Vagina (tissue), 2 donors: Measurements from ENCODE around the gene RBM26.

ENCODE experiments used
- CTCF ChIP-seq, 3 experiments: fragments of 450-650 bp in 2 of 3; fragments of 200-600 bp in 1 of 3; sonication (generic) in 1 of 3; IDR thresholded peaks; one replicate each; pipeline ENCODE4 v1.5.1; 2017 to 2019; ENCODE audit warnings: antibody characterized with exemption in 3 of 3, mild to moderate bottlenecking in 2 of 3, moderate library complexity in 2 of 3
- POLR2A ChIP-seq, 2 donors: fragments of 450-650 bp; IDR thresholded peaks; one replicate each; pipeline ENCODE4 v1.6.1; 2017; ENCODE audit warnings: antibody characterized with exemption in 2 of 2, mild to moderate bottlenecking in 2 of 2, moderate library complexity in 2 of 2

- TF ChIP-seq POLR2A (IDR thresholded peaks at IDR 0.05) (no peak), CTCF (IDR thresholded peaks at IDR 0.05) (no peak)
These were observed 19.8 kb downstream of the RBM26 start for GRCh38 chr13:79386125-79386826.
